Measurements from ENCODE around the gene GJD3. TPM values are rescaled to one million over a fixed set of nuclear protein-coding genes. Genes with fewer than 3 reads are reported as not detected.
"Not testable (repeated sequence)": the region's sequence is repeated elsewhere in the genome, so short reads cannot be mapped to it uniquely, and the experiment has no call there.

GJD3 gene, protein sequence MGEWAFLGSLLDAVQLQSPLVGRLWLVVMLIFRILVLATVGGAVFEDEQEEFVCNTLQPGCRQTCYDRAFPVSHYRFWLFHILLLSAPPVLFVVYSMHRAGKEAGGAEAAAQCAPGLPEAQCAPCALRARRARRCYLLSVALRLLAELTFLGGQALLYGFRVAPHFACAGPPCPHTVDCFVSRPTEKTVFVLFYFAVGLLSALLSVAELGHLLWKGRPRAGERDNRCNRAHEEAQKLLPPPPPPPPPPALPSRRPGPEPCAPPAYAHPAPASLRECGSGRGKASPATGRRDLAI
- total RNA-seq: 2.8 TPM
- long read RNA-seq, partial matches to known transcripts: 0 of 1 reads
- long read RNA-seq, other reads (novel, unspliced or antisense): 0 of 1 reads

- H3K27ac ChIP-seq: no peak within 1 kb of the TSS
- no peaks in the 10 kb centered on the region for H3K27me3 ChIP-seq
- TF ChIP-seq, protein P1, sequence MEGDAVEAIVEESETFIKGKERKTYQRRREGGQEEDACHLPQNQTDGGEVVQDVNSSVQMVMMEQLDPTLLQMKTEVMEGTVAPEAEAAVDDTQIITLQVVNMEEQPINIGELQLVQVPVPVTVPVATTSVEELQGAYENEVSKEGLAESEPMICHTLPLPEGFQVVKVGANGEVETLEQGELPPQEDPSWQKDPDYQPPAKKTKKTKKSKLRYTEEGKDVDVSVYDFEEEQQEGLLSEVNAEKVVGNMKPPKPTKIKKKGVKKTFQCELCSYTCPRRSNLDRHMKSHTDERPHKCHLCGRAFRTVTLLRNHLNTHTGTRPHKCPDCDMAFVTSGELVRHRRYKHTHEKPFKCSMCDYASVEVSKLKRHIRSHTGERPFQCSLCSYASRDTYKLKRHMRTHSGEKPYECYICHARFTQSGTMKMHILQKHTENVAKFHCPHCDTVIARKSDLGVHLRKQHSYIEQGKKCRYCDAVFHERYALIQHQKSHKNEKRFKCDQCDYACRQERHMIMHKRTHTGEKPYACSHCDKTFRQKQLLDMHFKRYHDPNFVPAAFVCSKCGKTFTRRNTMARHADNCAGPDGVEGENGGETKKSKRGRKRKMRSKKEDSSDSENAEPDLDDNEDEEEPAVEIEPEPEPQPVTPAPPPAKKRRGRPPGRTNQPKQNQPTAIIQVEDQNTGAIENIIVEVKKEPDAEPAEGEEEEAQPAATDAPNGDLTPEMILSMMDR (IDR thresholded peaks at IDR 0.05): no peak
- H3K9me3 ChIP-seq: no peaks in the 10 kb centered on the region
- H3K4me3 ChIP-seq: peak within 1 kb of the TSS; percentile 59
- DNase-seq: peak; percentile 66
- no peaks in the 10 kb centered on the region for H3K36me3 ChIP-seq
- no peak for ATAC-seq
- intact Hi-C loops (cut with DNase I): loop anchor here (10.0 kb wide), 1 partner anchor 171 kb away; no protein-coding TSS in a partner anchor
- H3K4me1 ChIP-seq: peaks cover 6% of the 10 kb centered on the region
Measured at GRCh38 chr17:40364121-40364861, at the start of gene GJD3. GJD3 (minus strand) TSS chr17:40364737; CDS start chr17:40363815, 922 bp downstream.

DNA sequence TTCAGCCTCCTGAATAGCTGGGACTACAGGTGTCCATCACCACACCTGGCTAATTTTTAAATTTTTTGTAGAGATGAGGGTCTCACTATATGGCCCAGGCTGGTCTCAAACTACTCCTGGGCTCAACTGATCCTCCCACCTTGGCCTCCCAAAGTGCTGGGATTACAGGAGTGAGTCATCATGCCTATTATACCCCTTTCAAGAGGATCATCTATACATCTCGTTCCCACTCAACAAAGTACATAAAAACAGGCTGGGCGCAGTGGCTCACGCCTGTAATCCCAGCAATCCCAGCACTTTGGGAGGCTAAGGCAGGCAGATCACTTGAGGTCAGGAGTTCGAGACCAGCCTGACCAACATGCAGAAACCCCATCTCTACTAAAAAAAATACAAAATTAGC is 49.8 kb upstream of the GJD3 start:
- intact Hi-C loops (cut with DNase I); H3K27ac ChIP-seq; DNase-seq; H3K27me3 ChIP-seq; H3K36me3 ChIP-seq; ATAC-seq; H3K9me3 ChIP-seq; H3K4me3 ChIP-seq: not testable (repeated sequence)
- H3K4me1 ChIP-seq: peaks cover 18% of the 10 kb centered on the region

DNA sequence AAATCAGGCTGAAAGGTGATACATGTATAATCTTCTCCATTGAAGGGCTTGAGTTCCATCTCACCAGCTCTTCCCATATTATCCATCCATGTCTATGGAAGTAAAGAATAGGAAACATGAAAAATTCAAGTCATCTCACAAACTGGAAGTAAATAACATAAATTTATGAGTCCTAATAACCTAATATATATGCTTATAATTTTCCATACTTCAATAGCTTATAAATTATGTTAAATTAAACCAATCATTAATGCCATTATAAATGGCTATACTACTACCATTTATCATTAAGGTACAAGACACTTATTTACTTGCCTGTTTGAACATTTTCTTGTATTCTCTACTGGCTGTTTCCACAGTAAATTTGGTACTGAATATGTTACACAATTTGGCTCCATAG is 48.3 kb upstream of the GJD3 start:
- Histone ChIP-seq H3K27ac (no peak overlapping the region), H3K9me3 (no peaks in the 10 kb centered on the region), H3K27me3 (no peaks in the 10 kb centered on the region), H3K36me3 (no peaks in the 10 kb centered on the region), H3K4me1 (peaks cover 6% of the 10 kb centered on the region), H3K4me3 (no peak overlapping the region)
- TF ChIP-seq, protein P1 (IDR thresholded peaks at IDR 0.05): no peak
- intact Hi-C loops (cut with DNase I): no loop called here
- no peak for ATAC-seq
- no peak for DNase-seq

DNA sequence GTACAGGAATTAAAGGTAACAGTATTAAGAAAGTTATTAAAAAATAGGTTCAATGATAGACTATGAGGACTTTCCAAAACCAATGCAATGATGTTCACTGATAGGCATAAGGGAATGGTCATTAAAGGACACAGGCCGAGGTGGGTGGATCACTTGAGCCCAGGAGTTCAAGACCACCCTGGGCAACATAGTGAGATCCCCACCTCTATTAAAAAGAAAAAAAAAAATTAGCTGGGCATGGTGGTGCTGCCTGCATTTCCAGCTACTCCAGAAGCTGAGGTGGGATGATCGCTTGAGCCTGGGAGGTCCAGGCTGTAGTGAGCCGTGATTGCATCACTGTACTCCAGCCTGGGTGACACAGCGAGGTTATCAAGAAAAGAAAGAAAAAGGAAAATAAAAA is 47.3 kb upstream of the GJD3 start:
- TF ChIP-seq, protein P1 (IDR thresholded peaks at IDR 0.05): no peak
- no peaks in the 10 kb centered on the region for H3K4me1 ChIP-seq
- H3K9me3 ChIP-seq: no peaks in the 10 kb centered on the region
- no peak overlapping the region for H3K4me3 ChIP-seq
- intact Hi-C loops (cut with DNase I): no loop called here
- DNase-seq (no peak), ATAC-seq (no peak)
- H3K36me3 ChIP-seq: no peaks in the 10 kb centered on the region
- H3K27me3 ChIP-seq: no peaks in the 10 kb centered on the region
- no peak overlapping the region for H3K27ac ChIP-seq

DNA sequence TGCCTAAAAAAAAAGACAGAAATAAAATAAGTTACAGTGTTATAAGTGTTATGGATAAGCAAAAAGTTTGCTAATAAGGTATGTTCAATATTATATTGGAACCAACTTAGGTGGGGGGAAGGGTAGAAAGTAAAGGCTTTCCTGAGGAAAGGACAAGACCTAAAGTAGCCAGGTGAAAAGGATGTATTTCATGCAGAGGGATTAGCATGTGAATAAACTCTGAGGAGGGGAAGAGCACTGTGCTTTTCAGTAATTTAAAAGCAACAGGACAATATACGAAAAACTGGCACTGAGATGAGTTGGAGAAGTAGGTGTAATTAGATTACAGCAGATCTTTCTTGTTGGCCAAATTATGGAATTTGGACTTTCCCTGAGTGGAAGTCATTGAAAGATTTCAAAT is 45.5 kb upstream of the GJD3 start:
- DNase-seq (no peak), ATAC-seq (no peak)
- intact Hi-C loops (cut with DNase I): no loop called here
- Histone ChIP-seq H3K4me3 (no peak overlapping the region), H3K36me3 (no peaks in the 10 kb centered on the region), H3K9me3 (no peaks in the 10 kb centered on the region), H3K27me3 (no peaks in the 10 kb centered on the region), H3K4me1 (no peaks in the 10 kb centered on the region), H3K27ac (no peak overlapping the region)
- TF ChIP-seq, protein P1 (IDR thresholded peaks at IDR 0.05): no peak

DNA sequence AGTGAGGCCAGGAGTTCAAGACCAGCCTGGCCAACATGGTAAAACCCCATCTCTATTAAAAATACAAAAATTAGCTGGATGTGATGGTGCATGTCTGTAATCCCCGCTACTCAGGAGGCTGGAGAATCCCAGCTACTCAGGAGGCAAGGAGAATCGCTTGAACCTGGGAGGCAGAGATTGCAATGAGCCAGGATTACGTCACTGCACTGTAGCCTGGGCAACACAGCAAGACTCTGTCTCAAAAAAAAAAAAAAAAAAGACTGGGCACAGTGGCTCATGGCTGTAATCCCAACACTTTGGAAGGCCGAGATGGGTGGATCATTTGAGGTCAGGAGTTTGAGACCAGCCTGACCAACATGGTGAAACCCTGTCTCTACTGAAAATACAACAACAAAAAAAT is 45.0 kb upstream of the GJD3 start:
- H3K36me3 ChIP-seq; H3K4me3 ChIP-seq; H3K9me3 ChIP-seq; H3K4me1 ChIP-seq; ATAC-seq; DNase-seq; H3K27me3 ChIP-seq; H3K27ac ChIP-seq; intact Hi-C loops (cut with DNase I): not testable (repeated sequence)
